A549 (cell line): ENCODE data around the gene ISLR2. TPM values are rescaled to one million over a fixed set of nuclear protein-coding genes. Genes with fewer than 3 reads are reported as not detected.

Experiments used
- polyA plus RNA-seq, 4 experiments: library from polyadenylated mRNA; depleted of rRNA in 3 of 4; stranded (reverse); fragments of >200 nt; fragmentation: RNase III in 1 of 4; extraction: RNeasy Plus Mini Kit Qiagen cat#74134 plus additional on column Dnase treatment in 1 of 4; gene quantifications; 2 replicates in 3 of 4; 3 replicates in 1 of 4; pipeline ENCODE4 v1.2.3, GENCODE V29; 2011 to 2017
- small RNA-seq, 6 experiments: library from RNA; depleted of rRNA; stranded (forward); fragments of <200 nt; gene quantifications; one replicate each; pipeline ENCODE3, GENCODE V24; 2012

ISLR2 gene
- polyA plus RNA-seq, 2 of the 4 experiments (the other 2 are of a cell fraction): 0.12 to 0.17 TPM

Small RNAs within 50 kb of the gene (small RNA-seq; reads per million reads assigned to genes)
- 0 reads per million in 6 experiments for gene RF00017

Other genes with a start within 250 kb of the ISLR2 start
- gene LOXL1, start 204.1 kb upstream of the ISLR2 start, polyA plus RNA-seq (2011; rRNA removed): 0.65 and 0.90 TPM in 2 replicates
- gene LOXL1, start 204.1 kb upstream of the ISLR2 start, polyA plus RNA-seq (2017; fragmentation: RNase III; extraction: RNeasy Plus Mini Kit Qiagen cat#74134 plus additional on column Dnase treatment): 0.29 to 0.62 TPM (median 0.44 TPM) in 3 replicates
- gene STOML1, start 138.3 kb upstream of the ISLR2 start, polyA plus RNA-seq (2011; rRNA removed): 3.5 and 4.3 TPM in 2 replicates
- gene STOML1, start 138.3 kb upstream of the ISLR2 start, polyA plus RNA-seq (2017; fragmentation: RNase III; extraction: RNeasy Plus Mini Kit Qiagen cat#74134 plus additional on column Dnase treatment): 4.9 to 6.3 TPM (median 5.7 TPM) in 3 replicates
- gene PML, start 135.9 kb upstream of the ISLR2 start, polyA plus RNA-seq (2011; rRNA removed): 2.1 and 3.9 TPM in 2 replicates
- 7.8 to 8.5 TPM (median 8.4 TPM) in 3 replicates for gene PML, start 135.9 kb upstream of the ISLR2 start, polyA plus RNA-seq (2017; fragmentation: RNase III; extraction: RNeasy Plus Mini Kit Qiagen cat#74134 plus additional on column Dnase treatment)
- gene GOLGA6A, start 48.0 kb upstream of the ISLR2 start, polyA plus RNA-seq (2011; rRNA removed): 0.03 and 0.07 TPM in 2 replicates
- 0.05 TPM in 1 of 3 replicates, not detected in the others for gene GOLGA6A, start 48.0 kb upstream of the ISLR2 start, polyA plus RNA-seq (2017; fragmentation: RNase III; extraction: RNeasy Plus Mini Kit Qiagen cat#74134 plus additional on column Dnase treatment)
- gene ISLR, start 43.1 kb downstream of the ISLR2 start, polyA plus RNA-seq (2011; rRNA removed): 0.10 and 0.28 TPM in 2 replicates
- gene ISLR, start 43.1 kb downstream of the ISLR2 start, polyA plus RNA-seq (2017; fragmentation: RNase III; extraction: RNeasy Plus Mini Kit Qiagen cat#74134 plus additional on column Dnase treatment): 0.25 to 0.43 TPM (median 0.30 TPM) in 3 replicates
- 35.0 and 49.8 TPM in 2 replicates for gene STRA6, start 72.2 kb downstream of the ISLR2 start, polyA plus RNA-seq (2011; rRNA removed)
- 60.6 to 76.4 TPM (median 70.2 TPM) in 3 replicates for gene STRA6, start 72.2 kb downstream of the ISLR2 start, polyA plus RNA-seq (2017; fragmentation: RNase III; extraction: RNeasy Plus Mini Kit Qiagen cat#74134 plus additional on column Dnase treatment)
- gene CCDC33, start 105.7 kb downstream of the ISLR2 start, polyA plus RNA-seq (2011; rRNA removed): 5.4 and 5.9 TPM in 2 replicates
- gene CCDC33, start 105.7 kb downstream of the ISLR2 start, polyA plus RNA-seq (2017; fragmentation: RNase III; extraction: RNeasy Plus Mini Kit Qiagen cat#74134 plus additional on column Dnase treatment): 9.2 to 11.9 TPM (median 10.4 TPM) in 3 replicates
- gene CYP11A1, start 237.1 kb downstream of the ISLR2 start, polyA plus RNA-seq (2011; rRNA removed): not detected in 2 replicates
- gene CYP11A1, start 237.1 kb downstream of the ISLR2 start, polyA plus RNA-seq (2017; fragmentation: RNase III; extraction: RNeasy Plus Mini Kit Qiagen cat#74134 plus additional on column Dnase treatment): 0.06 TPM in 1 of 3 replicates, not detected in the others